HuH-7 (cell line): ENCODE results near the gene STON2.

Experiments
- DNase-seq: peaks from one replicate; pipeline ENCODE4 v3.0.0; 2011; ENCODE audit warnings: low spot score

The STON2 gene

GRCh38 chr14:81302638-81303037 lies 97.5 kb downstream of the STON2 start:
- DNase-seq: no peak

DNA sequence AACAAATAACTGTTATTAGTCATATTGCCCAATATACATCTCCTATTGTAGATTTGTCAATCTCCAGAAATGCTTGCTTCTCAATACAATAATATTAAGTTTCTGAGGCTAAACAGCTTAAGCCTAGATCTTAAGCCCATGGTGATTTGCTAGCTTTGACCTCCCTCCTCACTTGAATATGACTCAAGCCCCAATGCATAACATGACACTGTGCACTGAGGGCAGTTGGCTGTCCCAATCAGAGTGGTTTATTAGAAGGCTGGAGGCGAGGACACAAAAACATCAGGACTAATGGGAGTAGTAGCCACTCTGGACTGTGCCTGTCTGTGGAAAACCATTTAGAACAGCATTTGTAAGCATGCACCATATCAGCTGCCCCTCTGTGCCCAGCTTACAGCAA lies 98.3 kb downstream of the STON2 start:
- DNase-seq: no peak

DNA sequence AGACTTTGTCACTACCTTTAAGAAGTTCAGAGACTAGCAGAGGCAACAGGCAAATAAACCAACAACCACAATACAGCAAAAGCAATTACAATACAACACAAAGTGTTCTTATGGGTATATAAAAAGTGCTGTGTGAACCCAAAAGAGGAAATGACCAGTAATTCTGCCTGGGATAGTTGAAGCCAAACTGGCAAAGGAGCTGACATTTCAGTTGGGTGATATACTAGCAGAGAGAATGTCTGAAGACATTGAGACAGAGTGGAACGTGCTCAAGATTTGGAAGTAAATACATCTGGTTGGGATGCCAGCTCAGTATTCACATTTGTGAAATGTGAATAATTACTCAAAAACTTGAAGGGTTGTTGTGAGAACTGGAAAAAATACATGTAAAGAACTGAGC lies 98.8 kb downstream of the STON2 start:
- no peak for DNase-seq

GRCh38 chr14:81298911-81299310 lies 101.2 kb downstream of the STON2 start:
- no peak for DNase-seq

- no peak for DNase-seq
These were observed 102.0 kb downstream of the STON2 start for GRCh38 chr14:81298122-81298521.

DNA sequence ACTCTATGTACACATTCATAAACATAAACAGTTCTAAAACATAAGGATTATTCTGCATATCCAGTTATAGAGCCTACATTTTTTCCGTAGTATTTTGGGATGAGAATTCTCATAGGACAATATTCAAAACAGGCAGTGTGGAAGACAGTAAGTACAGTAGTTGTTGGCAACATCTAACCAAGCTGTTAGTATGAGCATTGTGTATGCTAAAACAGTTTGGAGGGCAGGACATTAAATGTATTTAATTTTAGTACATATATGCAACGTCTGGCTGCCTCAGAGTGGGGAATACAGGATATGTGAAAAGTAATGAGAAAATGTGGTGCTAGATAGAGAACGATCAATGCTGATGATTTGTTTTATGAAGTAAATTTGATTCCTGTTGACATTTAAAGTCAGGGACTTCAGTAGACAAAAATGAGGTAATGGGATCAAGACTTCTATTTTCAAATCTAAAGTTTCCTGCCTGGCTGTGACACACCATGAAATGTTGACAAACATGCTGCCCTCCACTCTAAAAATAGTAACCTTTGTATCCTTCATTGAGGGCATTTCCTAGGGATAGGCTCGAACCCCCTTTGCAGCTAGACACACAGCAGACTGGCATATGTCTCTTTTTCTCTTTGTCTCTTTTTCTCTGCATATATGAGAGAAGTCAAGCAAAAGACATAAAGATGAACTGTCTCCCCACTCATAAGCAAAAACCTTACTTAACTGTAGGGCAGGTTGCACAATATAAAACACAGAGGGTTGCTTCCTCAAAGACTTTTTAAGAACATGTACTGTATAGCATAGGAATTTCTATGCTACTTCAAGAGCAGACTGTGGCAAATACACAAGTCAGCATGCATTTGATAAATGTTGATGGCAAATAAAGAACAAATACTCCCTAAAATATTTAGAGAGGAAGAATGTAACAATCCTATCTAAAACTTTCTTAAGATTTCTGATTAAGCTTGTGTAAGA lies 103.9 kb downstream of the STON2 start:
- DNase-seq: no peak

GRCh38 chr14:81289516-81289915 lies 110.6 kb downstream of the STON2 start:
- no peak for DNase-seq

DNA sequence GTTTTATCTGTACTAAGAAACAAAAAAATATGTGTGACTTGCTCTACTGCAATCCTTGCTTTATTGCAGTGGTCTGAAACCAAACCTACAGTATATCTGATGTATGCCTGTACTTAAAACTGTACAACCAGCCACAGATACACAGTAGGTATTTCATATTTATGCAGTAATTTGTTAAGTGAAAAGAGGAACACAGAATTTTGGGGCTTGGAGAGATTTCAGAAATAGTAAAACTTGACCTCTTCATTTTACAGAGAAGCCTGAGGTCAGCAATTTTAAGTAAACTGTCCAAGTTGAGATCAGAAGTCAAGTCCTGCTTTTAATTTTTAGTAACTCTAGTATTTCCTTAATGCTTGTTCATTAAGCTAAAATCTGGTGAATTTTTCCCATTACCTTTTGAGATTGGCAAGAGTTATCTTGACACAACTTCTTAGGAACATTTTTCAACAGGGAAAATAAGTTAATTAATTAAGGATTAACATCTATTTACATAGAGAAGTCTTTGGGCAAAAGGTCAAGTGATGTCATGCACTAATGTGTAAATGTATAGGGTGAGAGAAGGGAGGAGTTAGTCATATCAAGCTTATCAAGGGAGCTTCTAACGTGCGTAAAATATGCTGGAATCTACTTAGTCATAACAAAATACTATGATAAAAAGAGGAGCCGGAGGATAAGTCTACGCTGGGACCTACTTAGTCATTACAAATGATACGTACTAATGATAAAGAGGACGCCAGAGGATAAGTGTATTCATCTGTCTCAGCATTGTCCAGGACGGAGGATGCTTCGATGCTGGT lies 113.4 kb downstream of the STON2 start:
- DNase-seq: no peak

DNA sequence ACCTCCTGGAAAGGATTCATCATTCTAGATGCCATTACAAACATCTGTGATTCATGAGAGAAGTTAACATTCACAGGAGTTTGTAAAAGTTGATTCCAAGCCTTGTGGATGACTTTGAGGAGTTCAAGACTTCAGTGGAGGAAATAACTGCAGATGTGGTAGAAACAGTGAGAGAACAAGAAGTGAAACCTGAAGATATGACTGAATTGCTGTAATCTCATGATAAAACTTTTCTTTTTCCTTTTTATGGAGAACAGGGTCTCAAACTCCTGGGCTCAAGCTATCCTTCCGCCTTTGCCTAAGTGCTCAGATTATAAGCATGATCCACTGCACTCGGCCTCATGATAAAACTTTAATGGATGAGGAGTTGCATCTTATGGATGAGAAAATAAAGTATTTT lies 114.9 kb downstream of the STON2 start:
- no peak for DNase-seq

GRCh38 chr14:81281332-81281731 lies 118.8 kb downstream of the STON2 start:
- DNase-seq: no peak

- DNase-seq: no peak
These were observed 119.9 kb downstream of the STON2 start for GRCh38 chr14:81280136-81280791.

DNA sequence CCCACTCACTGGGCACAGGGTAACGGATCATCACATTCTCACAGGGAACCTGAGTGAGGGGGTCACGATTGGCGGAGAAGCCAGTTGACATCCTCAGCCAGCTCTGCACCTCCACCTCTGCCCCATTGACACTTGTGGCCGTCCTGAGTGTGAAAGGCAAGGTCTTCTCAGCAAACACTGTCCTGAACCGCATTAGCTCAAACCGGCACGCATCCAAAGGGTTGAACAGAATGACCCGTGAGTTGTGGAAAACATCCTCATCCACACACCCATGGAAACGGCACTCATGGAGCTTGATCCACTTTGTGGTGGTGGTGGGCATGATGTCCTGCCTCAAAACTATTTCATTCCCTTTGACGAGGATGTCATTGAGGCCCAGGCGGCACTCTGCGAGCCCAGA lies 123.0 kb downstream of the STON2 start:
- DNase-seq: no peak

DNA sequence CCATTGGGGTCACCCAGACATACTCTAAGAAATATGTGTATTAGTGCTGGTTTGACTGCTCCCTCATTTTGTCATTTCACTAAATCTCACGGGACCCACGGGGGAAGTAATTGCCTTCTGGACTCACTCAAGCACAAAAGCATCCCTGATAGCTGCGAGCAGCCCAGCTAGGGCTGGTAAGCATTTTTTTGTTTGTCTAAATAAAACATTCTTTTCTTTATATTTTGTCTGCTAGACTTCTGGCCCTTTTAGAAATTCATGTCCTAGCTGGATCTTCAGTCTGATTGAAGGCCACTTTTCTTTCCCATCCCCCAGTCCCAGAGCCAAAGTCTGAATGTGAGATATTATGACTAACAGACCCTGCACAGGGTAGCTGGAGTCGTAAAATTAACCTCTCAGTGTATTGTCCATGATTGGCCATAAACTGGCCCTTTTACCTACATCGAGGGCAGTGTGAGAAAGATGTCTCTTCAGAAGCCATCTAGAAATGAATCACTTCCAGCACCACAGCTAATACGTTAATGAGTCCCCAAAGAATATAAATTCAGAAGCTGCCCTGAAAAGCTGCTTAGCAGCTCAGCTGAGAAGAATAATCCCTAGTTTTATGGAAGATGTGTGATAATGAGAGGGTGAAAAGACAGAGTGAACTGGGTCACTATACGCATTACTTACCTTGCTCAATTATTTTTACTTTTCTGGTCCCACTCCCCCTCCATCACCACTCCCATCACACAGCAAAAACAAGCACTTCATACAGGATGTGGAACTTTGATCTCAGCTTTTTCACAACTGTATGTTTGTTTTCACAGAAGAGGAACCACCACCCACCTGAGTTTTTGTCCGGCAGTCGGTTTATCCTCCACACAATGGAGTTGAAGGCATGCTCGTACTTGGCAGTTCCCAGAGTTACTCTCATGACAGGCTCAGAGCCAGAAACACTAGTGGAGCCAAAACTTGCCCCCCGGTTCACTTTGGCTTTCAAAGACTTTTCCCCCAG lies 123.8 kb downstream of the STON2 start:
- no peak for DNase-seq

DNA sequence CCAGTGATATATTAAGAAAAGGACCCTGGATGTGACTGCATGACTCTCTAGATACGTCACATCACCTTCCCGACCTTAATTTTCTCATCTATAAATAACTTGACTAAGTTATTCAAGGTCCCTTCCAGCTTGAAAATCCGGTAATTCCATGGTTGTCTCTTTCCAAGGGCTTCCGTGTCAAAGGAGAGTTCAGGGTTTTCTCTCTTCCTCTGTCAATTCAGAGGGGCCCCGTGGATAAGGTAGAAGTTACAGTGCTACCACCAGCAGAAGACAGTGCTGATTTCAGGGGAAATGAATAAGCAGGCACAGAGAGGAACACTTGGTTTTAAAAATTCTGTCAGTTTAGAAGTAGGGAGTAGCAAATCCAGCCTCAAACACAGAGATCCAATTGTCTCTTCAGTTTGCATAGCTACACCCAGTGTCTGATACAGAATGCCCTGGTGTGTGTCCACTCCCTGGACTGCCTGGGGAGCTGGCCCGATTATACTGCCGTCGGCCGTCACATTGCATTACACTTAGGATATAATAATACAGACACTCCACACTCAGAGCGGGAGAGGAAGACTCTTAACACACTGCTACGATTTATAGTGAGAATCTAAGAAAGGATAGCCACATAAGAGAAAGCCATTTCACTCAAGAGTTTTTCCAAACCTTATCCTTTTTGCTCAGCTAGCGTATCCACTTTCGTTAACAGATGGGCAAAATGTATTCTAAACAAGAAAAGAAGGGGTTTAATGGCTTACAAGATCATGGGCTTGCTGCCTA lies 124.6 kb downstream of the STON2 start:
- DNase-seq: no peak

DNA sequence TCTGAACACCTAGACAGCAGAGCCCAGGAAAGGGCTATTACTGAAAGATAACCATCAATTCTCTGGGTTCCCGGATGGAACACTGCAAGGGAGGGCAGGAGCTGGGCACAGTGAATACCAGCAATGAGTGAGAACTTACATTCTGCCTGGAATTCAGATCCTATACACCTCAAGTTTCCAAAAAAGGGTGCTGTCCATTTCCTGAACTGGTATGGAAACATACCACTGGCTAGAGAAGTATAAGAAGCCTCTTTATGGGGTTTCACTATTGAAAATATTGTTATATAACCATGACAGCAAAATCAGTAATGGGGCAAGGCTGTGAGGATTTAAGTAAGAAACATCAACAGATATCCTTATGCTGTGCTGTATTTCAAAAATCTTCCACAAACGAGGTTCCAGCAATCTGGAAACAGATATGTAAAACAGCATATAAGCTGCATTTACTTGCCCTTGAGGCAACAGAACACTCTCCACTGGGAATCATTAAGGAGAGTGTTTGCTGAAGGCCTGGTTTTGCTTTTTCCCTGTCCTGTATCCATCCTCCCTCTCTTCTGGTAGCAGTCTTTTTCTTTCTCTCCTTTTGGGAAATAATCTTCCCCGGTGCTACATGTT lies 126.1 kb downstream of the STON2 start:
- DNase-seq: no peak

GRCh38 chr14:81273521-81273920 lies 126.6 kb downstream of the STON2 start:
- no peak for DNase-seq

- no peak for DNase-seq
These were observed 127.8 kb downstream of the STON2 start for GRCh38 chr14:81272317-81272716.

GRCh38 chr14:81269979-81270375 lies 130.1 kb downstream of the STON2 start:
- no peak for DNase-seq

- peak; percentile 74 for DNase-seq
These were observed 130.8 kb downstream of the STON2 start for GRCh38 chr14:81269100-81269978.
